T-cell (primary cell): ENCODE data around the gene ALDOA. TPM values are rescaled to one million over a fixed set of nuclear protein-coding genes. Genes with fewer than 3 reads are reported as not detected.

ENCODE experiments used
- ATAC-seq, 4 experiments: fragments of 200-7000 bp in 3 of 4; fragments of 150-1000 bp in 1 of 4; cut with Tn5 transposase; replicated peaks in 1 of 4; 1 replicate in 3 of 4; 2 replicates in 1 of 4; pipeline ENCODE4 v1.10.0; 2021; ENCODE audit warnings: moderate library complexity in 3 of 4, mild to moderate bottlenecking in 2 of 4, moderate number of reproducible peaks in 1 of 4
- CTCF ChIA-PET, 2 donors: fragments of 300-600 bp; sonication (Branson Sonifier 250); formaldehyde crosslinking; loops; one replicate each; lab custom pipeline; 2022; ENCODE audit warnings: antibody characterized with exemption in 2 of 2; lab: Charles Lee
- POLR2A ChIA-PET, 2 donors: fragments of 300-600 bp; sonication (Branson Sonifier 250); formaldehyde crosslinking; loops; one replicate each; lab custom pipeline; 2022; ENCODE audit warnings: antibody characterized with exemption in 2 of 2; lab: Charles Lee
- DNase-seq, 35 experiments: peaks; one replicate each; pipeline versions ENCODE4 v3.0.0 to v3.0.0-alpha.2; 2013 to 2023
- H3K27ac ChIP-seq: one replicate; pipeline ENCODE4 v1.5.1; 2013; ENCODE audit warnings: low read length
- H3K27me3 ChIP-seq, 2 experiments: replicated peaks in 1 of 2; 1 replicate in 1 of 2; 2 replicates in 1 of 2; pipeline versions ENCODE4 v1.6.1 to v1.7.0; 2013; ENCODE audit warnings: low read length in 1 of 2, mixed read lengths in 1 of 2; ENCODE audit not compliant: control insufficient read depth in 2 of 2, insufficient read depth in 2 of 2; ENCODE audit errors: extremely low read depth in 1 of 2
- H3K36me3 ChIP-seq, 2 donors: 1 replicate in 1 of 2; 2 replicates in 1 of 2; pipeline versions ENCODE4 v1.6.1 to v1.7.0; 2013; ENCODE audit warnings: low read length in 1 of 2; ENCODE audit not compliant: control insufficient read depth in 2 of 2, insufficient read depth in 1 of 2; ENCODE audit errors: extremely low read depth in 1 of 2
- H3K4me1 ChIP-seq, 2 experiments: 1 replicate in 1 of 2; 2 replicates in 1 of 2; pipeline versions ENCODE4 v1.6.1 to v1.7.0; 2013; ENCODE audit warnings: low read length in 2 of 2, mixed read lengths in 1 of 2; ENCODE audit not compliant: insufficient read depth in 2 of 2, control insufficient read depth in 1 of 2; ENCODE audit errors: extremely low read depth in 1 of 2
- H3K4me3 ChIP-seq, 2 donors: 1 replicate in 1 of 2; 2 replicates in 1 of 2; pipeline versions ENCODE4 v1.5.1 to v1.7.0; 2013; ENCODE audit warnings: mild to moderate bottlenecking in 2 of 2, low read length in 1 of 2, moderate library complexity in 1 of 2; ENCODE audit not compliant: control insufficient read depth in 1 of 2; ENCODE audit errors: extremely low read depth in 1 of 2
- H3K9me3 ChIP-seq: 2 replicates; pipeline ENCODE4 v1.7.0; 2013
- H3K27ac Mint-ChIP-seq, 2 donors: one replicate each; pipeline ENCODE4 v1.8.0; 2020 to 2021; ENCODE audit warnings: mild to moderate bottlenecking in 2 of 2, mixed read lengths in 2 of 2
- H3K27me3 Mint-ChIP-seq, 2 donors: one replicate each; pipeline ENCODE4 v1.8.0; 2021 to 2022; ENCODE audit warnings: mixed read lengths in 2 of 2
- H3K36me3 Mint-ChIP-seq: one replicate; pipeline ENCODE4 v1.8.0; 2021; ENCODE audit warnings: mixed read lengths
- H3K4me1 Mint-ChIP-seq, 3 donors: one replicate each; pipeline ENCODE4 v1.8.0; 2020 to 2022; ENCODE audit warnings: mixed read lengths in 3 of 3, mild to moderate bottlenecking in 1 of 3
- H3K4me3 Mint-ChIP-seq, 3 donors: one replicate each; pipeline ENCODE4 v1.8.0; 2020 to 2022; ENCODE audit warnings: mild to moderate bottlenecking in 3 of 3, mixed read lengths in 3 of 3, moderate library complexity in 3 of 3
- H3K9me3 Mint-ChIP-seq, 3 donors: one replicate each; pipeline ENCODE4 v1.8.0; 2020 to 2022; ENCODE audit warnings: mixed read lengths in 3 of 3
- WGBS: methylation state at CpG from one replicate; pipeline ENCODE4 v1.1.5; 2013; ENCODE audit warnings: missing lambda C conversion rate; ENCODE audit not compliant: insufficient coverage; 5-methylcytosine and 5-hydroxymethylcytosine counted together
- total RNA-seq, 35 experiments: library from RNA in 6 of 35; stranded (reverse) in 6 of 35; fragments of 120-200 nt in 1 of 35; gene quantifications; one replicate each; pipeline versions ENCODE4 v1.2.1 to v1.2.4 and lab custom pipeline; 2013 to 2026

Gene ALDOA
- total RNA-seq, 5 donors from 2014 or later (not counting 1 experiment from before 2014, with no cell fraction given), result 367 to 715 (median 567) TPM

GRCh38 chr16:30084096-30084815 lies 18.7 kb downstream of the ALDOA start:
- H3K4me1 Mint-ChIP-seq, result peaks cover 10 to 22% (median 15%) of the 10 kb centered on the region in 3 donors
- peaks cover 34 to 58% of the 10 kb centered on the region in 2 donors for H3K36me3 ChIP-seq
- no peak overlapping the region for H3K27ac ChIP-seq
- H3K27ac Mint-ChIP-seq, result no peak overlapping the region
- peaks cover 0 to 19% of the 10 kb centered on the region in 2 experiments for H3K4me1 ChIP-seq
- 96% methylated on average over 12 of the region's 18 CpGs for WGBS
- DNase-seq, result no peak
- no peak overlapping the region for H3K4me3 ChIP-seq
- peaks cover 32% of the 10 kb centered on the region for H3K36me3 Mint-ChIP-seq
- H3K27me3 ChIP-seq, result no peaks in the 10 kb centered on the region
- H3K4me3 Mint-ChIP-seq, result no peak overlapping the region
- H3K27me3 Mint-ChIP-seq, result no peaks in the 10 kb centered on the region
- no peaks in the 10 kb centered on the region for H3K9me3 Mint-ChIP-seq
- H3K9me3 ChIP-seq, result no peaks in the 10 kb centered on the region
- ChIA-PET POLR2A (interaction anchor here in 1 of 2 donors (0.7 kb wide), 1 partner anchor 15 kb away, joined by 3 read pairs; no protein-coding TSS in a partner anchor), CTCF (no interaction called here)
- ATAC-seq, result no peak

- ChIA-PET POLR2A (interaction anchor here in 1 of 2 donors (0.7 kb wide), 1 partner anchor 14 kb away, joined by 3 read pairs; no protein-coding TSS in a partner anchor), CTCF (no interaction called here)
- no peaks in the 10 kb centered on the region for H3K27me3 ChIP-seq
- Mint-ChIP-seq H3K36me3 (peaks cover 27% of the 10 kb centered on the region), H3K27me3 (no peaks in the 10 kb centered on the region), H3K4me1 (peaks cover 10 to 24% (median 15%) of the 10 kb centered on the region in 3 donors), H3K4me3 (no peak overlapping the region), H3K9me3 (no peaks in the 10 kb centered on the region), H3K27ac (no peak overlapping the region)
- H3K27ac ChIP-seq, result no peak overlapping the region
- H3K4me3 ChIP-seq, result no peak overlapping the region
- no peaks in the 10 kb centered on the region for H3K9me3 ChIP-seq
- ATAC-seq (no peak), DNase-seq (no peak)
- H3K4me1 ChIP-seq, result peaks cover under 1 to 16% of the 10 kb centered on the region in 2 experiments
- H3K36me3 ChIP-seq, result peaks cover 34 to 52% of the 10 kb centered on the region in 2 donors
- 86% methylated on average over 12 of the region's 17 CpGs for WGBS
Measured at GRCh38 chr16:30084816-30085159, 19.2 kb downstream of the ALDOA start.

GRCh38 chr16:30085247-30085646 lies 19.7 kb downstream of the ALDOA start:
- no peak overlapping the region for H3K27ac ChIP-seq
- 100% methylated on average over 1 of the region's 3 CpGs for WGBS
- DNase-seq, result no peak
- no peak overlapping the region for H3K4me3 Mint-ChIP-seq
- H3K36me3 ChIP-seq, result peaks cover 34 to 48% of the 10 kb centered on the region in 2 donors
- no peaks in the 10 kb centered on the region for H3K9me3 Mint-ChIP-seq
- no peaks in the 10 kb centered on the region for H3K27me3 Mint-ChIP-seq
- H3K4me1 Mint-ChIP-seq, result peaks cover 14 to 27% (median 19%) of the 10 kb centered on the region in 3 donors
- H3K27ac Mint-ChIP-seq, result no peak overlapping the region
- H3K9me3 ChIP-seq, result no peaks in the 10 kb centered on the region
- peaks cover 5 to 20% of the 10 kb centered on the region in 2 experiments for H3K4me1 ChIP-seq
- H3K27me3 ChIP-seq, result no peaks in the 10 kb centered on the region
- no peak overlapping the region for H3K4me3 ChIP-seq
- ChIA-PET POLR2A (interaction anchor here in 1 of 2 donors (0.7 kb wide), 1 partner anchor 14 kb away, joined by 3 read pairs; no protein-coding TSS in a partner anchor), CTCF (no interaction called here)
- no peak for ATAC-seq
- peaks cover 26% of the 10 kb centered on the region for H3K36me3 Mint-ChIP-seq

- peaks cover 34 to 44% of the 10 kb centered on the region in 2 donors for H3K36me3 ChIP-seq
- no peaks in the 10 kb centered on the region for H3K27me3 Mint-ChIP-seq
- ATAC-seq (no peak), DNase-seq (no peak)
- ChIA-PET CTCF (no interaction called here), POLR2A (no interaction called here)
- H3K27ac Mint-ChIP-seq, result no peak overlapping the region
- peaks cover 10 to 22% of the 10 kb centered on the region in 2 experiments for H3K4me1 ChIP-seq
- 93% methylated on average over 3 of the region's 6 CpGs for WGBS
- peaks cover 17 to 30% (median 22%) of the 10 kb centered on the region in 3 donors for H3K4me1 Mint-ChIP-seq
- H3K9me3 ChIP-seq, result no peaks in the 10 kb centered on the region
- H3K36me3 Mint-ChIP-seq, result peaks cover 26% of the 10 kb centered on the region
- no peak overlapping the region for H3K27ac ChIP-seq
- H3K4me3 ChIP-seq, result no peak overlapping the region
- no peaks in the 10 kb centered on the region for H3K27me3 ChIP-seq
- H3K4me3 Mint-ChIP-seq, result no peak overlapping the region
- no peaks in the 10 kb centered on the region for H3K9me3 Mint-ChIP-seq
Measured at GRCh38 chr16:30085820-30086219, 20.3 kb downstream of the ALDOA start.

- Histone ChIP-seq H3K4me1 (peaks cover 12 to 25% of the 10 kb centered on the region in 2 experiments), H3K36me3 (peaks cover 29 to 38% of the 10 kb centered on the region in 2 donors), H3K9me3 (no peaks in the 10 kb centered on the region), H3K4me3 (no peak overlapping the region), H3K27me3 (no peaks in the 10 kb centered on the region), H3K27ac (no peak overlapping the region)
- ChIA-PET POLR2A (no interaction called here), CTCF (no interaction called here)
- ATAC-seq (no peak), DNase-seq (no peak)
- H3K9me3 Mint-ChIP-seq, result no peaks in the 10 kb centered on the region
- H3K27me3 Mint-ChIP-seq, result no peaks in the 10 kb centered on the region
- H3K27ac Mint-ChIP-seq, result peak overlapping the region in 1 of 2 donors; percentile 19
- H3K4me3 Mint-ChIP-seq, result no peak overlapping the region
- H3K36me3 Mint-ChIP-seq, result peaks cover 26% of the 10 kb centered on the region
- 94% methylated on average over 13 of the region's 27 CpGs for WGBS
- H3K4me1 Mint-ChIP-seq, result peaks cover 20 to 30% (median 23%) of the 10 kb centered on the region in 3 donors
Measured at GRCh38 chr16:30086291-30087140, 21.0 kb downstream of the ALDOA start.

GRCh38 chr16:30087181-30087898 lies 21.8 kb downstream of the ALDOA start:
- peak in 1 of 35 experiments; percentile 30 for DNase-seq
- Mint-ChIP-seq H3K4me1 (peaks cover 28 to 39% (median 32%) of the 10 kb centered on the region in 3 donors), H3K4me3 (no peak overlapping the region), H3K27ac (peak overlapping the region; percentile 43 to 73), H3K36me3 (peaks cover 21% of the 10 kb centered on the region), H3K9me3 (no peaks in the 10 kb centered on the region), H3K27me3 (no peaks in the 10 kb centered on the region)
- Histone ChIP-seq H3K27ac (no peak overlapping the region), H3K36me3 (peaks cover 26 to 33% of the 10 kb centered on the region in 2 donors), H3K4me1 (peaks cover 15 to 33% of the 10 kb centered on the region in 2 experiments), H3K4me3 (no peak overlapping the region), H3K27me3 (no peaks in the 10 kb centered on the region), H3K9me3 (no peaks in the 10 kb centered on the region)
- POLR2A ChIA-PET, result no interaction called here
- CTCF ChIA-PET, result no interaction called here
- ATAC-seq, result no peak
- WGBS, result 96% methylated on average over 9 of the region's 11 CpGs
